ENCODE data around the gene ARGLU1. TPM values are rescaled to one million over a fixed set of nuclear protein-coding genes. Genes with fewer than 3 reads are reported as not detected.

Gene ARGLU1
- total RNA-seq, 1 donor from 2014 or later, result 128 TPM

GRCh38 chr13:106499113-106499512 is 68.8 kb downstream of the ARGLU1 start:
- TF ChIP-seq CTCF (conservative IDR thresholded peaks at IDR 0.05), result no peak
- H3K4me1 Mint-ChIP-seq (ENCODE audit: unreplicated experiment), result peaks cover 55% of the 10 kb centered on the region

GRCh38 chr13:106498571-106498970 is 69.4 kb downstream of the ARGLU1 start:
- Mint-ChIP-seq H3K36me3 (peaks cover 37% of the 10 kb centered on the region), H3K27ac (no peak overlapping the region), H3K9me3 (peaks cover 5% of the 10 kb centered on the region), H3K4me1 (ENCODE audit: unreplicated experiment) (peaks cover 55% of the 10 kb centered on the region), H3K27me3 (no peaks in the 10 kb centered on the region), H3K4me3 (no peak overlapping the region)
- no peak for TF ChIP-seq CTCF (conservative IDR thresholded peaks at IDR 0.05)
- DNase-seq (ENCODE audit: extremely low spot score, unreplicated experiment), result no peak

More at GRCh38 chr13:106499113-106499512, 68.8 kb downstream of the ARGLU1 start:
- no peak for DNase-seq (ENCODE audit: extremely low spot score, unreplicated experiment)
- Mint-ChIP-seq H3K4me3 (no peak overlapping the region), H3K27me3 (no peaks in the 10 kb centered on the region), H3K9me3 (peaks cover 5% of the 10 kb centered on the region), H3K36me3 (peaks cover 35% of the 10 kb centered on the region), H3K27ac (no peak overlapping the region)

- Mint-ChIP-seq H3K27ac (no peak overlapping the region), H3K36me3 (peaks cover 38% of the 10 kb centered on the region), H3K27me3 (no peaks in the 10 kb centered on the region), H3K9me3 (peaks cover 5% of the 10 kb centered on the region), H3K4me3 (no peak overlapping the region), H3K4me1 (ENCODE audit: unreplicated experiment) (peaks cover 55% of the 10 kb centered on the region)
- no peak for DNase-seq (ENCODE audit: extremely low spot score, unreplicated experiment)
- no peak for TF ChIP-seq CTCF (conservative IDR thresholded peaks at IDR 0.05)
Measured at GRCh38 chr13:106498158-106498557, 69.8 kb downstream of the ARGLU1 start.

GRCh38 chr13:106497079-106497478 is 70.9 kb downstream of the ARGLU1 start:
- H3K27me3 Mint-ChIP-seq, result no peaks in the 10 kb centered on the region
- H3K36me3 Mint-ChIP-seq, result peaks cover 37% of the 10 kb centered on the region
- H3K9me3 Mint-ChIP-seq, result no peaks in the 10 kb centered on the region
- H3K4me1 Mint-ChIP-seq (ENCODE audit: unreplicated experiment), result peaks cover 52% of the 10 kb centered on the region
- H3K27ac Mint-ChIP-seq, result no peak overlapping the region
- no peak overlapping the region for H3K4me3 Mint-ChIP-seq
- TF ChIP-seq CTCF (conservative IDR thresholded peaks at IDR 0.05), result no peak
- DNase-seq (ENCODE audit: extremely low spot score, unreplicated experiment), result no peak

- TF ChIP-seq CTCF (conservative IDR thresholded peaks at IDR 0.05), result no peak
- Mint-ChIP-seq H3K27me3 (no peaks in the 10 kb centered on the region), H3K36me3 (peaks cover 43% of the 10 kb centered on the region), H3K4me3 (no peak overlapping the region), H3K27ac (no peak overlapping the region), H3K4me1 (ENCODE audit: unreplicated experiment) (peaks cover 59% of the 10 kb centered on the region), H3K9me3 (no peaks in the 10 kb centered on the region)
- no peak for DNase-seq (ENCODE audit: extremely low spot score, unreplicated experiment)
Measured at GRCh38 chr13:106496072-106496997, 71.6 kb downstream of the ARGLU1 start.

All from type B pancreatic cell (in vitro differentiated cells).